Thymus (tissue), 11 donors: ENCODE results near the gene SLC12A8. TPM values are rescaled to one million over a fixed set of nuclear protein-coding genes. Genes with fewer than 3 reads are reported as not detected.

Experiments
- DNase-seq, 9 donors: peaks; one replicate each; pipeline ENCODE4 v3.0.0-alpha.2; 2013; ENCODE audit warnings: low spot score in 9 of 9, low read depth in 6 of 9, missing footprints in 1 of 9
- H3K27ac ChIP-seq, 2 donors: one replicate each; pipeline ENCODE4 v1.5.1; 2013; ENCODE audit warnings: control low read depth in 1 of 2, low read depth in 1 of 2, low read length in 1 of 2, mild to moderate bottlenecking in 1 of 2, moderate library complexity in 1 of 2
- H3K27me3 ChIP-seq, 2 donors: one replicate each; pipeline ENCODE4 v1.5.1; 2013; ENCODE audit warnings: low read length in 1 of 2; ENCODE audit not compliant: control insufficient read depth in 2 of 2, insufficient read depth in 1 of 2
- H3K36me3 ChIP-seq, 2 donors: one replicate each; pipeline ENCODE4 v1.5.1; 2013; ENCODE audit warnings: low read length in 1 of 2, mild to moderate bottlenecking in 1 of 2, moderate library complexity in 1 of 2; ENCODE audit not compliant: control insufficient read depth in 2 of 2, insufficient read depth in 2 of 2
- H3K4me1 ChIP-seq, 2 donors: one replicate each; pipeline ENCODE4 v1.5.1; 2013; ENCODE audit warnings: low read length in 2 of 2; ENCODE audit not compliant: control insufficient read depth in 2 of 2, insufficient read depth in 2 of 2
- H3K4me3 ChIP-seq, 2 donors: one replicate each; pipeline ENCODE4 v1.5.1; 2013; ENCODE audit warnings: low read length in 2 of 2, control low read depth in 1 of 2, mild to moderate bottlenecking in 1 of 2
- H3K9me3 ChIP-seq, 2 donors: one replicate each; pipeline ENCODE4 v1.5.1; 2013; ENCODE audit warnings: low read length in 1 of 2, mild to moderate bottlenecking in 1 of 2; ENCODE audit not compliant: control insufficient read depth in 2 of 2, insufficient read depth in 1 of 2
- WGBS: extraction: QIAGEN DNeasy Blood & Tissue Kit; methylation state at CpG from one replicate; pipeline ENCODE4 v1.1.7; 2013; 5-methylcytosine and 5-hydroxymethylcytosine counted together
- polyA plus RNA-seq: library from polyadenylated mRNA; stranded (reverse); fragments of 200-250 nt; gene quantifications from one replicate; pipeline ENCODE4 v1.2.3, GENCODE V29; 2013
- total RNA-seq: library from RNA; stranded (reverse); fragments of 120-200 nt; gene quantifications from one replicate; pipeline ENCODE4 v1.2.4, GENCODE V29; 2013
- donor health status: healthy.

SLC12A8 gene
- total and polyA plus RNA-seq, 2 donors, result 0.80 to 0.94 TPM

- WGBS, result 90% methylated on average over 20 of the region's 20 CpGs
- no peaks in the 10 kb centered on the region for H3K36me3 ChIP-seq
- DNase-seq, result no peak
These were observed 92.0 kb downstream of the SLC12A8 start for GRCh38 chr3:125120379-125121122.

GRCh38 chr3:125119752-125120378 is 92.7 kb downstream of the SLC12A8 start:
- 79% methylated on average over 11 of the region's 11 CpGs for WGBS
- Histone ChIP-seq H3K9me3 (no peaks in the 10 kb centered on the region), H3K27ac (peak overlapping the region; percentile 25 to 26), H3K4me3 (no peak overlapping the region), H3K27me3 (peaks cover 0 to 16% of the 10 kb centered on the region in 2 donors), H3K4me1 (peaks cover 3 to 35% of the 10 kb centered on the region in 2 donors), H3K36me3 (no peaks in the 10 kb centered on the region)
- peak in 2 of 9 donors; percentile 24 to 53 for DNase-seq

More at GRCh38 chr3:125120379-125121122, 92.0 kb downstream of the SLC12A8 start:
- Histone ChIP-seq H3K9me3 (no peaks in the 10 kb centered on the region), H3K4me3 (no peak overlapping the region), H3K27ac (peak overlapping the region in 1 of 2 donors; percentile 49), H3K4me1 (peaks cover 3 to 35% of the 10 kb centered on the region in 2 donors), H3K27me3 (peaks cover 0 to 16% of the 10 kb centered on the region in 2 donors)

- H3K9me3 ChIP-seq, result no peaks in the 10 kb centered on the region
- H3K27me3 ChIP-seq, result peaks cover 0 to 16% of the 10 kb centered on the region in 2 donors
- no peaks in the 10 kb centered on the region for H3K36me3 ChIP-seq
- H3K4me1 ChIP-seq, result peaks cover 3 to 35% of the 10 kb centered on the region in 2 donors
- H3K4me3 ChIP-seq, result no peak overlapping the region
- no peak for DNase-seq
- no peak overlapping the region for H3K27ac ChIP-seq
- WGBS, result 97% methylated on average over 8 of the region's 8 CpGs
These were observed 93.9 kb downstream of the SLC12A8 start for GRCh38 chr3:125118600-125118999.

- peaks cover 3 to 35% of the 10 kb centered on the region in 2 donors for H3K4me1 ChIP-seq
- H3K27ac ChIP-seq, result no peak overlapping the region
- WGBS, result 99% methylated on average over 4 of the region's 4 CpGs
These were observed 94.8 kb downstream of the SLC12A8 start for GRCh38 chr3:125117631-125118191.

GRCh38 chr3:125116311-125117080 is 96.1 kb downstream of the SLC12A8 start:
- H3K4me3 ChIP-seq, result no peak overlapping the region
- H3K9me3 ChIP-seq, result no peaks in the 10 kb centered on the region
- H3K36me3 ChIP-seq, result no peaks in the 10 kb centered on the region
- peaks cover 3 to 35% of the 10 kb centered on the region in 2 donors for H3K4me1 ChIP-seq
- 72% methylated on average over 6 of the region's 6 CpGs for whole genome bisulfite sequencing
- H3K27ac ChIP-seq, result peak overlapping the region in 1 of 2 donors; percentile 36
- no peak for DNase-seq
- peaks cover 0 to 16% of the 10 kb centered on the region in 2 donors for H3K27me3 ChIP-seq

More at GRCh38 chr3:125117631-125118191, 94.8 kb downstream of the SLC12A8 start:
- Histone ChIP-seq H3K9me3 (no peaks in the 10 kb centered on the region), H3K36me3 (no peaks in the 10 kb centered on the region), H3K27me3 (peaks cover 0 to 16% of the 10 kb centered on the region in 2 donors), H3K4me3 (no peak overlapping the region)
- no peak for DNase-seq

GRCh38 chr3:125115640-125116039 is 96.9 kb downstream of the SLC12A8 start:
- Histone ChIP-seq H3K27me3 (peaks cover 0 to 13% of the 10 kb centered on the region in 2 donors), H3K27ac (no peak overlapping the region), H3K36me3 (no peaks in the 10 kb centered on the region), H3K4me3 (no peak overlapping the region), H3K9me3 (no peaks in the 10 kb centered on the region), H3K4me1 (peaks cover 3 to 31% of the 10 kb centered on the region in 2 donors)
- WGBS, result 94% methylated on average over 9 of the region's 9 CpGs
- no peak for DNase-seq

GRCh38 chr3:125112981-125113380 is 99.6 kb downstream of the SLC12A8 start:
- H3K36me3 ChIP-seq, result no peaks in the 10 kb centered on the region
- peaks cover 0 to 17% of the 10 kb centered on the region in 2 donors for H3K4me1 ChIP-seq
- H3K9me3 ChIP-seq, result no peaks in the 10 kb centered on the region
- no peaks in the 10 kb centered on the region for H3K27me3 ChIP-seq
- WGBS, result 85% methylated on average over 1 of the region's 1 CpG
- DNase-seq, result no peak
- no peak overlapping the region for H3K4me3 ChIP-seq
- H3K27ac ChIP-seq, result no peak overlapping the region

GRCh38 chr3:125110876-125111480 is 101.6 kb downstream of the SLC12A8 start:
- no peaks in the 10 kb centered on the region for H3K36me3 ChIP-seq
- 97% methylated on average over 3 of the region's 3 CpGs for WGBS
- H3K9me3 ChIP-seq, result no peaks in the 10 kb centered on the region
- H3K27ac ChIP-seq, result no peak overlapping the region
- no peaks in the 10 kb centered on the region for H3K27me3 ChIP-seq
- DNase-seq, result no peak
- no peak overlapping the region for H3K4me3 ChIP-seq
- peaks cover 0 to 6% of the 10 kb centered on the region in 2 donors for H3K4me1 ChIP-seq
